GM19468 (cell line): Measurements from ENCODE around the gene AGAP1.

Experiments
- ATAC-seq: cut with Tn5 transposase; IDR thresholded peaks from one replicate; pipeline ENCODE4 v1.9.1; 2021; ENCODE audit warnings: mild to moderate bottlenecking, moderate library complexity, moderate number of reproducible peaks; ENCODE audit not compliant: unreplicated experiment; ENCODE audit errors: extremely low read depth

AGAP1 gene

GRCh38 chr2:235669983-235670962, 176.4 kb downstream of the AGAP1 start:
- ATAC-seq, result no peak

- ATAC-seq, result no peak
Measured at GRCh38 chr2:235670974-235671787, 177.3 kb downstream of the AGAP1 start.

GRCh38 chr2:235672720-235673119, 178.9 kb downstream of the AGAP1 start:
- ATAC-seq, result no peak

- no peak for ATAC-seq
Measured at GRCh38 chr2:235674146-235674545, 180.3 kb downstream of the AGAP1 start.

GRCh38 chr2:235674812-235675211, 181.0 kb downstream of the AGAP1 start:
- ATAC-seq, result no peak

- ATAC-seq, result no peak
Measured at GRCh38 chr2:235675678-235676535, 182.1 kb downstream of the AGAP1 start.

GRCh38 chr2:235676536-235676799, 182.6 kb downstream of the AGAP1 start:
- no peak for ATAC-seq

- ATAC-seq, result no peak
Measured at GRCh38 chr2:235677276-235677788, 183.5 kb downstream of the AGAP1 start.

- no peak for ATAC-seq
Measured at GRCh38 chr2:235677937-235678336, 184.1 kb downstream of the AGAP1 start.

- no peak for ATAC-seq
Measured at GRCh38 chr2:235678712-235679111, 184.9 kb downstream of the AGAP1 start.

GRCh38 chr2:235679471-235679870, 185.6 kb downstream of the AGAP1 start:
- ATAC-seq, result no peak

- ATAC-seq, result no peak
Measured at GRCh38 chr2:235685024-235685721, 191.3 kb downstream of the AGAP1 start.

- ATAC-seq, result no peak
Measured at GRCh38 chr2:235688511-235689426, 194.9 kb downstream of the AGAP1 start.

GRCh38 chr2:235689427-235689853, 195.6 kb downstream of the AGAP1 start:
- ATAC-seq, result no peak

- ATAC-seq, result no peak
Measured at GRCh38 chr2:235690082-235690808, 196.4 kb downstream of the AGAP1 start.

- ATAC-seq, result no peak
Measured at GRCh38 chr2:235690809-235691450, 197.1 kb downstream of the AGAP1 start.

- ATAC-seq, result no peak
Measured at GRCh38 chr2:235692076-235692475, 198.2 kb downstream of the AGAP1 start.
